Measurements from ENCODE around the gene ITPRID2. TPM values are rescaled to one million over a fixed set of nuclear protein-coding genes. Genes with fewer than 3 reads are reported as not detected.

ITPRID2 gene
- polyA plus RNA-seq = 21.9 and 29.7 TPM in 2 replicates

GRCh38 chr2:181891258-181891965 lies at the start of gene ITPRID2:
TSS of gene ITPRID2 (plus strand) at chr2:181891730. CDS start at chr2:181892067, 337 bp downstream.

Other genes starting within 250 kb of the ITPRID2 start
- gene CERKL, start 234.6 kb upstream of the ITPRID2 start, polyA plus RNA-seq = not detected in 2 replicates
- gene NEUROD1, start 211.2 kb upstream of the ITPRID2 start, polyA plus RNA-seq = 8.1 and 14.2 TPM in 2 replicates
- 2.3 and 3.5 TPM in 2 replicates for gene PPP1R1C, start 94.1 kb downstream of the ITPRID2 start, polyA plus RNA-seq